DMS53 (cell line): ENCODE measurements around the gene P4HA2.
A peak's percentile ranks its signal among the peaks of the same experiment; 100 is the strongest.

Source experiments
- DNase-seq: peaks from one replicate; lab custom pipeline; 2025; lab: John Stamatoyannopoulos, UW

The P4HA2 gene

GRCh38 chr5:132223861-132224260 lies 3.8 kb downstream of the P4HA2 start:
- no peak for DNase-seq

- no peak for DNase-seq
Observed at GRCh38 chr5:132222649-132223038, 5.0 kb downstream of the P4HA2 start.

- no peak for DNase-seq
Observed at GRCh38 chr5:132221781-132222648, 5.6 kb downstream of the P4HA2 start.

- DNase-seq: no peak
Observed at GRCh38 chr5:132220491-132220890, 7.2 kb downstream of the P4HA2 start.

GRCh38 chr5:132219981-132220380 lies 7.7 kb downstream of the P4HA2 start:
- DNase-seq: no peak

- DNase-seq: no peak
Observed at GRCh38 chr5:132219289-132219970, 8.2 kb downstream of the P4HA2 start.

GRCh38 chr5:132218321-132218720 lies 9.3 kb downstream of the P4HA2 start:
- DNase-seq: no peak

GRCh38 chr5:132215329-132215728 lies 12.3 kb downstream of the P4HA2 start:
- peak; percentile 14 for DNase-seq

GRCh38 chr5:132214491-132214890 lies 13.2 kb downstream of the P4HA2 start:
- DNase-seq: no peak

GRCh38 chr5:132213666-132214065 lies 14.0 kb downstream of the P4HA2 start:
- no peak for DNase-seq

- no peak for DNase-seq
Observed at GRCh38 chr5:132211787-132212186, 15.9 kb downstream of the P4HA2 start.

- no peak for DNase-seq
Observed at GRCh38 chr5:132210944-132211343, 16.7 kb downstream of the P4HA2 start.

- no peak for DNase-seq
Observed at GRCh38 chr5:132209901-132210545, 17.6 kb downstream of the P4HA2 start.

- DNase-seq: no peak
Observed at GRCh38 chr5:132209131-132209530, 18.5 kb downstream of the P4HA2 start.

GRCh38 chr5:132207778-132208177 lies 19.9 kb downstream of the P4HA2 start:
- DNase-seq: no peak

GRCh38 chr5:132206782-132207181 lies 20.9 kb downstream of the P4HA2 start:
- no peak for DNase-seq

- DNase-seq: no peak
Observed at GRCh38 chr5:132205385-132206125, 22.1 kb downstream of the P4HA2 start.

- no peak for DNase-seq
Observed at GRCh38 chr5:132204371-132205135, 23.1 kb downstream of the P4HA2 start.

GRCh38 chr5:132203916-132204315 lies 23.7 kb downstream of the P4HA2 start:
- no peak for DNase-seq

- DNase-seq: no peak
Observed at GRCh38 chr5:132203464-132203818, 24.2 kb downstream of the P4HA2 start.

- no peak for DNase-seq
Observed at GRCh38 chr5:132202711-132203463, 24.8 kb downstream of the P4HA2 start.
